Fibroblast of lung (primary cell): ENCODE results near the gene PPP1R14B. TPM values are rescaled to one million over a fixed set of nuclear protein-coding genes. Genes with fewer than 3 reads are reported as not detected.

Experiments
- DNase-seq, 2 donors: peaks; one replicate each; pipeline versions ENCODE4 v3.0.0 to v3.0.0-alpha.2; 2010; ENCODE audit warnings: low read depth in 2 of 2
- H2AFZ ChIP-seq: 2 replicates; pipeline ENCODE4 v1.5.1; 2012; ENCODE audit warnings: low read length, control low read depth, inconsistent platforms
- H3K27ac ChIP-seq: 2 replicates; pipeline ENCODE4 v1.5.1; 2011; ENCODE audit warnings: low read length, control low read depth; ENCODE audit not compliant: insufficient read depth
- H3K27me3 ChIP-seq: 2 replicates; pipeline ENCODE4 v1.5.1; 2011; ENCODE audit warnings: mild to moderate bottlenecking, low read length; ENCODE audit not compliant: control insufficient read depth, insufficient read depth
- H3K36me3 ChIP-seq: 2 replicates; pipeline ENCODE4 v1.5.1; 2011; ENCODE audit warnings: low read length; ENCODE audit not compliant: control insufficient read depth, insufficient read depth
- H3K4me1 ChIP-seq: 2 replicates; pipeline ENCODE4 v1.5.1; 2011; ENCODE audit warnings: low read length; ENCODE audit not compliant: control insufficient read depth, insufficient read depth; ENCODE audit errors: extremely low read depth
- H3K4me2 ChIP-seq: 2 replicates; pipeline ENCODE4 v1.5.1; 2011; ENCODE audit warnings: low read length, control low read depth; ENCODE audit not compliant: insufficient read depth; ENCODE audit errors: extremely low read depth
- H3K4me3 ChIP-seq, 4 experiments: fragments of 200-600 bp in 1 of 4; sonication (generic) in 1 of 4; replicated peaks in 1 of 4; 2 replicates each; pipeline ENCODE4 v1.5.1; 2011 to 2016; ENCODE audit warnings: low read length in 4 of 4, low read depth in 3 of 4, mild to moderate bottlenecking in 3 of 4, control low read depth in 2 of 4, inconsistent platforms in 1 of 4, mixed read lengths in 1 of 4; ENCODE audit not compliant: insufficient read depth in 1 of 4; ENCODE audit errors: control extremely low read depth in 1 of 4
- H3K79me2 ChIP-seq: 2 replicates; pipeline ENCODE4 v1.5.1; 2012; ENCODE audit warnings: mild to moderate bottlenecking, low read length, inconsistent platforms; ENCODE audit not compliant: control insufficient read depth, insufficient read depth
- H3K9ac ChIP-seq: 2 replicates; pipeline ENCODE4 v1.5.1; 2011; ENCODE audit warnings: mild to moderate bottlenecking, low read length, control low read depth; ENCODE audit not compliant: insufficient read depth
- H3K9me3 ChIP-seq: 2 replicates; pipeline ENCODE4 v1.5.1; 2012; ENCODE audit warnings: low read depth, low read length; ENCODE audit not compliant: control insufficient read depth, insufficient read depth
- H4K20me1 ChIP-seq: 2 replicates; pipeline ENCODE4 v1.5.1; 2011; ENCODE audit warnings: low read length; ENCODE audit not compliant: control insufficient read depth, insufficient read depth; ENCODE audit errors: extremely low read depth
- CTCF ChIP-seq, 2 donors: IDR thresholded peaks in 1 of 2; conservative IDR thresholded peaks in 1 of 2; 1 replicate in 1 of 2; 2 replicates in 1 of 2; pipeline ENCODE4 v1.5.1; 2011 to 2012; ENCODE audit warnings: low read length in 2 of 2, control low read depth in 1 of 2, inconsistent platforms in 1 of 2, low read depth in 1 of 2, mild to moderate bottlenecking in 1 of 2
- EZH2 ChIP-seq: IDR thresholded peaks from 2 replicates; pipeline ENCODE4 v1.5.1; 2012; ENCODE audit warnings: low read length, control low read depth, mild to moderate bottlenecking; ENCODE audit errors: missing control alignments
- polyA plus RNA-seq, 2 donors: library from polyadenylated mRNA; depleted of rRNA in 1 of 2; stranded (reverse) in 1 of 2; unstranded in 1 of 2; fragments of >200 nt; gene quantifications; 2 replicates each; pipeline ENCODE4 v1.2.1, GENCODE V29; 2011 to 2012; ENCODE audit warnings: missing spikeins in 1 of 2
- total RNA-seq: library from RNA; depleted of rRNA; stranded (reverse); fragments of >200 nt; gene quantifications from 2 replicates; pipeline ENCODE4 v1.2.1, GENCODE V29; 2014

PPP1R14B gene
- total and polyA plus RNA-seq, 2 donors (not counting 1 experiment from before 2014, with no cell fraction given): 107 to 122 TPM

GRCh38 chr11:64258946-64259532 is 12.3 kb upstream of the PPP1R14B start:
- H3K4me1 ChIP-seq: no peaks in the 10 kb centered on the region
- H3K4me2 ChIP-seq: no peak overlapping the region
- H3K79me2 ChIP-seq: peaks cover under 1% of the 10 kb centered on the region
- H3K27me3 ChIP-seq: no peaks in the 10 kb centered on the region
- no peak for DNase-seq
- H3K4me3 ChIP-seq: no peak overlapping the region
- peaks cover 48% of the 10 kb centered on the region for H3K36me3 ChIP-seq
- H4K20me1 ChIP-seq: no peaks in the 10 kb centered on the region
- no peaks in the 10 kb centered on the region for H3K9me3 ChIP-seq
- H2AFZ ChIP-seq: no peak overlapping the region
- TF ChIP-seq EZH2 (no peak), CTCF (conservative IDR thresholded peaks at IDR 0.05 in 1 of 2, IDR thresholded peaks at IDR 0.05 in 1 of 2; ENCODE audit: low read depth in 1 of 2, low read length in 2 of 2) (no peak)
- H3K27ac ChIP-seq: no peak overlapping the region
- no peak overlapping the region for H3K9ac ChIP-seq

- Histone ChIP-seq H4K20me1 (no peaks in the 10 kb centered on the region), H3K27ac (no peak overlapping the region), H3K4me1 (no peaks in the 10 kb centered on the region), H3K9ac (no peak overlapping the region), H3K4me3 (no peak overlapping the region), H3K36me3 (peaks cover 45% of the 10 kb centered on the region), H2AFZ (no peak overlapping the region), H3K79me2 (peaks cover 7% of the 10 kb centered on the region), H3K9me3 (no peaks in the 10 kb centered on the region), H3K4me2 (no peak overlapping the region), H3K27me3 (no peaks in the 10 kb centered on the region)
- DNase-seq: no peak
- TF ChIP-seq EZH2: no peak
- no peak for TF ChIP-seq CTCF (conservative IDR thresholded peaks at IDR 0.05 in 1 of 2, IDR thresholded peaks at IDR 0.05 in 1 of 2; ENCODE audit: low read depth in 1 of 2, low read length in 2 of 2)
Observed at GRCh38 chr11:64258356-64258755, 11.6 kb upstream of the PPP1R14B start.

- no peak overlapping the region for H2AFZ ChIP-seq
- no peak overlapping the region for H3K4me3 ChIP-seq
- H3K4me2 ChIP-seq: no peak overlapping the region
- no peak overlapping the region for H3K9ac ChIP-seq
- no peaks in the 10 kb centered on the region for H3K9me3 ChIP-seq
- no peak for DNase-seq
- no peaks in the 10 kb centered on the region for H4K20me1 ChIP-seq
- peaks cover 24% of the 10 kb centered on the region for H3K79me2 ChIP-seq
- TF ChIP-seq EZH2 (no peak), CTCF (conservative IDR thresholded peaks at IDR 0.05 in 1 of 2, IDR thresholded peaks at IDR 0.05 in 1 of 2; ENCODE audit: low read depth in 1 of 2, low read length in 2 of 2) (no peak)
- H3K36me3 ChIP-seq: peaks cover 32% of the 10 kb centered on the region
- H3K27me3 ChIP-seq: no peaks in the 10 kb centered on the region
- H3K27ac ChIP-seq: no peak overlapping the region
- H3K4me1 ChIP-seq: peaks cover 3% of the 10 kb centered on the region
Observed at GRCh38 chr11:64256300-64256699, 9.6 kb upstream of the PPP1R14B start.
